T47D (cell line): ENCODE measurements around the gene PI4KA.

Experiments
- DNase-seq, 2 experiments: peaks; one replicate each; pipeline versions ENCODE4 v3.0.0 to v3.0.0-alpha.2; 2011 to 2012; ENCODE audit warnings: low read depth in 1 of 2, low spot score in 1 of 2
- JUND ChIP-seq: IDR thresholded peaks from 2 replicates; pipeline ENCODE4 v1.6.1; 2012; ENCODE audit warnings: low read depth
- in situ Hi-C: cut with HindIII; loops from 2 replicates; pipeline ENCODE4 v1.10.0; 2016; ENCODE audit warnings: low sequenced_read_pairs, low pct_unique_long_range_greater_than_20kb

The PI4KA gene

GRCh38 chr22:20815477-20816050 is 43.0 kb downstream of the PI4KA start:
- no peak for TF ChIP-seq JUND
- in situ Hi-C loops, result no loop called here
- no peak for DNase-seq

GRCh38 chr22:20814221-20814808 is 44.3 kb downstream of the PI4KA start:
- DNase-seq, result no peak
- no peak for TF ChIP-seq JUND
- in situ Hi-C loops, result no loop called here

GRCh38 chr22:20813056-20813455 is 45.6 kb downstream of the PI4KA start:
- no peak for DNase-seq
- no peak for TF ChIP-seq JUND
- in situ Hi-C loops, result no loop called here

- in situ Hi-C loops, result no loop called here
- no peak for TF ChIP-seq JUND
- no peak for DNase-seq
Observed at GRCh38 chr22:20811971-20812660, 46.5 kb downstream of the PI4KA start.

GRCh38 chr22:20811171-20811570 is 47.4 kb downstream of the PI4KA start:
- no peak for TF ChIP-seq JUND
- no peak for DNase-seq
- in situ Hi-C loops, result no loop called here

GRCh38 chr22:20810645-20811044 is 48.0 kb downstream of the PI4KA start:
- in situ Hi-C loops, result no loop called here
- no peak for TF ChIP-seq JUND
- DNase-seq, result no peak

GRCh38 chr22:20809538-20810185 is 48.9 kb downstream of the PI4KA start:
- in situ Hi-C loops, result no loop called here
- DNase-seq, result no peak
- no peak for TF ChIP-seq JUND

- in situ Hi-C loops, result no loop called here
- no peak for TF ChIP-seq JUND
- DNase-seq, result no peak
Observed at GRCh38 chr22:20808844-20809243, 49.8 kb downstream of the PI4KA start.

GRCh38 chr22:20807315-20807752 is 51.3 kb downstream of the PI4KA start:
- DNase-seq, result no peak
- in situ Hi-C loops, result no loop called here

GRCh38 chr22:20805972-20806471 is 52.6 kb downstream of the PI4KA start:
- in situ Hi-C loops, result no loop called here
- no peak for DNase-seq
- TF ChIP-seq JUND, result no peak

More at GRCh38 chr22:20807315-20807752, 51.3 kb downstream of the PI4KA start:
- no peak for TF ChIP-seq JUND

GRCh38 chr22:20804650-20805049 is 54.0 kb downstream of the PI4KA start:
- no peak for TF ChIP-seq JUND
- in situ Hi-C loops, result no loop called here
- no peak for DNase-seq

GRCh38 chr22:20803696-20804324 is 54.8 kb downstream of the PI4KA start:
- TF ChIP-seq JUND, result no peak
- DNase-seq, result peak; percentile 16 to 55
- in situ Hi-C loops, result no loop called here
